Stimulated activated naive B cell treated with anti-CD40 and anti-IgM and Interleukin-4, amounts not matched to agents 10 μg/mL and 1 μg/mL and 100 μg/mL, for 72 hours (primary cell): ENCODE measurements around the gene RAC2.
"Not testable (repeated sequence)": the region's sequence is repeated elsewhere in the genome, so short reads cannot be mapped to it uniquely, and the experiment has no call there.

Experiments
- ATAC-seq, 2 donors: fragments of 150-1000 bp; cut with Tn5 transposase; replicated peaks; 2 replicates each; pipeline ENCODE4 v1.10.0; 2021; ENCODE audit warnings: moderate library complexity in 1 of 2
- DNase-seq: peaks from one replicate; pipeline ENCODE4 v3.0.0; 2021
- H3K27ac Mint-ChIP-seq: one replicate; pipeline ENCODE4 v1.8.0; 2022; ENCODE audit warnings: mild to moderate bottlenecking, mixed read lengths
- H3K27me3 Mint-ChIP-seq, 2 donors: one replicate each; pipeline ENCODE4 v1.8.0; 2022; ENCODE audit warnings: mixed read lengths in 2 of 2
- H3K36me3 Mint-ChIP-seq, 2 donors: one replicate each; pipeline ENCODE4 v1.8.0; 2022; ENCODE audit warnings: mixed read lengths in 2 of 2, mild to moderate bottlenecking in 1 of 2
- H3K4me1 Mint-ChIP-seq, 2 donors: one replicate each; pipeline ENCODE4 v1.8.0; 2022; ENCODE audit warnings: mixed read lengths in 2 of 2, mild to moderate bottlenecking in 1 of 2
- H3K4me3 Mint-ChIP-seq, 2 donors: one replicate each; pipeline ENCODE4 v1.8.0; 2022; ENCODE audit warnings: mild to moderate bottlenecking in 2 of 2, mixed read lengths in 2 of 2, moderate library complexity in 1 of 2
- H3K9me3 Mint-ChIP-seq, 2 donors: one replicate each; pipeline ENCODE4 v1.8.0; 2022; ENCODE audit warnings: mixed read lengths in 2 of 2, mild to moderate bottlenecking in 1 of 2

Gene RAC2

DNA sequence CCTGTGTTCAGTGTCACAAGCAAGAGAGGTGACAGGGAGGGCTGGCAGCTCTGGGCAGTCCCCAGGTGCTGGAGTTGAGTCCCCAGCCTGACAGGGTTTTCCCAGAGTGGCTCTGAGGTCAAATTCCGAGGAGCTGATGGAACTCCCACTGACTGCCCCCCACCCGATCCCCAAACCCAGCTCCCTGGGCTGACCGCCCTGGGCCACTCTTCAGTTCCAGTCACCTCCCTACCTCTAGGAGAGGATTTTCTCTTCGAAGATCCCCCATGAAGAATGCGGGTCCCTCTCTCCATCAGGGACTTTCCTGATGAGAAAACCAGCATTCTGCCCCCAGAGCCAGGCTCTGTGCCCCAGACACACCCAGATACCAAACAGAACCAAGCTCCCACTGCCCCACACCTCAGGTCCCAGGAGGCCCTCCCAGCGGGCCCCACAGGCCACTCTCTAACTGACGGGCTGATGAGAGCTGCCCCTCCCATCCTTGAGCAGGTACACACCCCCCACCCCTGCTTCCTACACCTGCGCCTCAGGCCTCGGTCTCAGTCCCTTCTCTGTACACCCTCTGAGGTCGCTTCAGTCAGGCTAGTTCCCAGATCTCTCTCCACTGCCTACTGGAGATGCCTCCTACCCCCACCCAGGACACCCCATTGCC, 12.1 kb upstream of the RAC2 start:
- DNase-seq, result no peak
- Mint-ChIP-seq H3K36me3 (no peaks in the 10 kb centered on the region), H3K27me3 (no peaks in the 10 kb centered on the region), H3K4me3 (no peak overlapping the region), H3K27ac (peak overlapping the region; percentile 27), H3K9me3 (no peaks in the 10 kb centered on the region), H3K4me1 (peaks cover 34 to 37% of the 10 kb centered on the region in 2 donors)
- peak in 1 of 2 donors; percentile 47 for ATAC-seq

DNA sequence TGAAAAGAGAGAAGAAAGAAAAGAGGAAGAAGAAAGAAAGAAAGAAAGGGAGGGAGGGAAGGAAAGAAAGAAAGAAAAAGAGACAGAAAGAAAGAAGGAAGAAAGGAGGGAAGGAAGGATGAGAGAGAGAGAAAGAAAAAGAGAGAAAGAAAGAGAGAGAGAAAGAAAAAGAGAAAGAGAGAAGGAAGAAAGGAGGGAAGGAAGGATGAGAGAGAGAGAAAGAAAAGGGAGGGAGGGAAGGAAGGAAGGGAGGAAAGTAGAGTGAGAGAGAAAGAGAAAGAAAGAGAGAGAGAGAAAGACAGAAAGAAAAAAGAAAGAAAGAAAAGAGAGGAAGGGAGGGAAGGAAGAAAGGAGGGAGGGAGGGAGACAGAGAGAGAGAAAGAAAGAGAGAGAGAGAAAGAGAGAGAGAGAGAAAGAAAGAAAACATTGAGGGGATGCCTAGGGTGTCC, 11.5 kb upstream of the RAC2 start:
- ATAC-seq (no peak), DNase-seq (no peak)
- Mint-ChIP-seq H3K27me3 (no peaks in the 10 kb centered on the region), H3K27ac (peak overlapping the region; percentile 39), H3K36me3 (no peaks in the 10 kb centered on the region), H3K9me3 (no peaks in the 10 kb centered on the region), H3K4me1 (peaks cover 29 to 31% of the 10 kb centered on the region in 2 donors), H3K4me3 (no peak overlapping the region)

DNA sequence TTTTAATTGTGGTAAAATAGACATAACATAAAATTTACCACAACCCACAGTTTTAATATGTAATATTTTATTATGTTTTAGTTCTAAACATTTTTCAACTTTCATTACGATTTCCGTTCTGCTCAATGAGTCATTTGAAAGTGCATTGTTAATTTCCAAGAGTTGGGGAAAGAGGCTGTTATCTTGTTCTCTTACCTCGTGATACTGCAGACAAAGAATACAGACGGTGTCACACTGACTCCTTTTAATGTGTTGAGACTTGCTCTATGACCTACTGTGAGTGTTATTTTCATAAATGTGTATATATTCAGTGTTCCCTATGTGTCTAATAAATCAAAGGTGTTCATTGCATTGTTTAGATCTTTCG, 10.8 kb upstream of the RAC2 start:
- Mint-ChIP-seq H3K4me1 (peaks cover 28 to 30% of the 10 kb centered on the region in 2 donors), H3K27ac (no peak overlapping the region), H3K9me3 (no peaks in the 10 kb centered on the region), H3K4me3 (no peak overlapping the region), H3K27me3 (no peaks in the 10 kb centered on the region), H3K36me3 (no peaks in the 10 kb centered on the region)
- ATAC-seq (no peak), DNase-seq (no peak)

DNA sequence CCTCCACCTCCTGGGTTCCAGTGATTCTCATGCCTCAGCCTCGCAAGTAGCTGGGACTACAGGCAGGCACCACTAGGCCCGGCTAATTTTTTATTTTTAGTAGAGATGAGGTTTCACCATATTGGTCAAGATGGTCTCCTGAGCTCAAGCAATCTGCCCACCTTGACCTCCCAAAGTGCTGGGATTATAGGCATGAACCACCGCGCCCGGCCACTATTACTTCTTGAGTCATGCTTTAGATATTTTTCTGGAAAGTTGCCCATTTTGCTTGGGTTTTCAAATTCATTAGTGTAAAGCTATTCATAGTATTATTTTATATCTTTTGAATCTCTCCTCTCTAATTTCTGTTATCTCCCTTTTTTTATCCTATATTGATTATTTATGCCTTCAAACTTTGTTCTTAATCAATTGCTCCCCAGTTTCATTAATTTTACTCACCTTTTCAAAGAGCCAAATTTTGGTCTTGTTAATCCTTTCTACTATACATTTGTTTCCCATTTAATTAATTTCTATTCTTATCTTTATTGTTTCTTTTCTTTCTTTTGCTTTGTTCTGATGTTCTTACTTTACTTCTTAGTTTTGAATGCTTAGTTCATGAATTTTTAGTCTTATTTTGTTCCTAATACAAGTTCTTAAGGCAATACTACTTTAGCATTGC, 10.3 kb upstream of the RAC2 start:
- no peaks in the 10 kb centered on the region for H3K36me3 Mint-ChIP-seq
- no peaks in the 10 kb centered on the region for H3K27me3 Mint-ChIP-seq
- DNase-seq (no peak), ATAC-seq (no peak)
- peaks cover 25 to 28% of the 10 kb centered on the region in 2 donors for H3K4me1 Mint-ChIP-seq
- H3K27ac Mint-ChIP-seq, result no peak overlapping the region
- H3K4me3 Mint-ChIP-seq, result no peak overlapping the region
- no peaks in the 10 kb centered on the region for H3K9me3 Mint-ChIP-seq

DNA sequence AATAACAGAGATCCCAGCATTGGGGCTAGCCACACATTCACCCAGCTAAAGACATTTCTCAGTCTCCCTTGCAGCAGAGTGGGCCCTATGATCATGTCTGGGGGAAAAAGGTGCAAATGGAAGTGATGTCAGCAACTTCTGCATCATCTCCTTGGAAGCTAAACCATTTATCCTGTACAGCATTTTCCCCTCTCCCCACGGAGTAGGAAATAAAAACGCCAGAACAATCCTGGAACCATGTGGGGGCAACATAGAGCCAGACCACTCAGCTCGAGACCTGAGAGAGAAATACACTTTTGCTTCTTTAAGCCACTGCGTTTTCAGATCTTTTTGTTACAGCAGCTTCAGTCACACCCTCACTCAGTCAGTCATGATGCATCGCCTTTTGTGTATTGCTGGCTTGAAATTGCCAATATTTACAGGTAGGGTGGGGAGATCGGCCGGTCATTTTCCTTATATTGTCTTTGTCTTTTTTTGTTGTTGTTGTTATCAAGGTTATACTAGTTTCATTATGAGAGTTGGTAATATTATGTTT, 9.1 kb upstream of the RAC2 start:
- no peak overlapping the region for H3K27ac Mint-ChIP-seq
- H3K27me3 Mint-ChIP-seq, result no peaks in the 10 kb centered on the region
- H3K9me3 Mint-ChIP-seq, result no peaks in the 10 kb centered on the region
- ATAC-seq, result no peak
- no peaks in the 10 kb centered on the region for H3K36me3 Mint-ChIP-seq
- no peak overlapping the region for H3K4me3 Mint-ChIP-seq
- DNase-seq, result no peak
- peaks cover 28 to 29% of the 10 kb centered on the region in 2 donors for H3K4me1 Mint-ChIP-seq

DNA sequence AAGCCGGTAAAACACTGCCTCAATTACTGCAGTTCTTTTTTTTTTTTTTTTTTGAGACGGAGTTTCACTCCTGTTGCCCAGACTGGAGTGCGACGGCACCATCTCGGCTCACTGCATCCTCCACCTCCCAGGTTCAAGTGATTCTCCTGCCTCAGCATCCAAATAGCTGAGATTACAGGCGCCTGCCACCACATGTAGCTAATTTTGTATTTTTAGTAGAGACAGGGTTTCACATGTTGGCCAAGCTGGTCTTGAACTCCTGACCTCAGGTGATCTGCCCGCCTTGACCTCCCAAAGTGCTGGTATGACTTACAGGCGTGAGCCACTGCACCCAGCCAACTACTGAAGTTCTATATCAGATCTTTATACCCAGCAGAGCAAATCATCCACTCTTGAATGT, 7.8 kb upstream of the RAC2 start:
- H3K27me3 Mint-ChIP-seq, H3K36me3 Mint-ChIP-seq, ATAC-seq, H3K4me3 Mint-ChIP-seq, H3K27ac Mint-ChIP-seq, H3K9me3 Mint-ChIP-seq, DNase-seq: not testable (repeated sequence)
- H3K4me1 Mint-ChIP-seq, result peaks cover 31 to 38% of the 10 kb centered on the region in 2 donors

DNA sequence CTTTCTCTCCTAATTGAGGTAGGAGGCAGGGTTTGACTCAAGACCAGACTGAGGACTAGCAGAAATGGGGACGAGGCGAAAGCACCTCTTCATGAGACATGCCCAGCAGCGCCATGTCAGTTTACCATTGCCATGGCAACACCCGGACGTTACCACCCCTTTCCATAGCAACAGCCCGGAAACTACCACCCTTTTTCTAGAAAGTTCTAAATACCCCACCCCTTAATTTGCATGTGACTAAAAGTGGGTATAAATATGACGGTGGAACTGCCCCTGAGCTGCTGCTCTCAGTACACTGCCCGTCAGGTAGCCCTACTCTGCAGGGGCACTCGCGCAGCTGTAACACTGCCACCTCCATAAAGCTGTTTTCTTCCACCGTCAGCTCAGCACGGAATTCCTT, 5.9 kb upstream of the RAC2 start:
- peaks cover 23 to 34% of the 10 kb centered on the region in 2 donors for H3K4me1 Mint-ChIP-seq
- H3K4me3 Mint-ChIP-seq, result no peak overlapping the region
- H3K27ac Mint-ChIP-seq, result no peak overlapping the region
- DNase-seq (no peak), ATAC-seq (no peak)
- H3K9me3 Mint-ChIP-seq, result no peaks in the 10 kb centered on the region
- no peaks in the 10 kb centered on the region for H3K27me3 Mint-ChIP-seq
- H3K36me3 Mint-ChIP-seq, result no peaks in the 10 kb centered on the region

DNA sequence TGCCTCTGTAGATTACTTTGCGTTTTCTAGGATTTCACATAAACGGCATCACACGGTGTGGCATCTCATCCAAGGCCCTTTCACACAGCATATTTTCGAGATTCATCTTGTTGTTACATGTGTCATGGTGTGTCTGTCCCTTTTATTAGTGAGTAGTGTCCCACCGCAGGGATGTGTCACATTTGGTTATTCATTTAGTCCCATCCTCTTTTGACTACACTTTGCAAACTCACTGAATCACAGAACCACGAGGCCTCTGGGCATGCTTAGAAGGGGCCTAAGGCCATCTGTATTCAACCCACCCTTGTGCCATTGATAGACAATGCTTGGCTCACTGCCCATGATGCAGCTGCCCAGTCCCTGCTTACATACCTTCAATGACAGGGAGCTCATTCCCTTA, 4.2 kb upstream of the RAC2 start:
- H3K36me3 Mint-ChIP-seq, result peaks cover 4 to 8% of the 10 kb centered on the region in 2 donors
- peak overlapping the region; percentile 37 for H3K27ac Mint-ChIP-seq
- no peaks in the 10 kb centered on the region for H3K9me3 Mint-ChIP-seq
- no peaks in the 10 kb centered on the region for H3K27me3 Mint-ChIP-seq
- H3K4me1 Mint-ChIP-seq, result peaks cover 31 to 51% of the 10 kb centered on the region in 2 donors
- DNase-seq, result no peak
- ATAC-seq, result no peak
- no peak overlapping the region for H3K4me3 Mint-ChIP-seq

DNA sequence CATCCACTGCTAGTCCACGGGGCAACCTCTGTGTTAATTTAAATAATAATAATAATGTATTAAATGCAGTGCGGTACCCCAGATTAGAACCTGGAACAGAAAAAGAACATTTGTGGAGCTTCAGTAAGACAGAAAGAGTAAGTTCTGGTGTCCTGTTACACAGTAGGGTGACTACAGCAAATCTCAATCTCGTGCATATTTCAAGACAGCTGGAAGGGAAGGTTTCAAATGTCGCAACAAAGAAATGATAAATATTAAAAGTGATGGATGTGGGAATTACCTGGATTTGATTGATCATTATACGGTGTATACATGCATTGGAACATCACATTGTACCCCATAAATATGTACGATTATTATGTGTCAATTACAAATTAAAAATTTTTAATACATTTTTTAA, 1.7 kb upstream of the RAC2 start:
- peaks cover 42 to 68% of the 10 kb centered on the region in 2 donors for H3K4me1 Mint-ChIP-seq
- H3K36me3 Mint-ChIP-seq, result peaks cover 21 to 28% of the 10 kb centered on the region in 2 donors
- H3K27me3 Mint-ChIP-seq, result no peaks in the 10 kb centered on the region
- DNase-seq (no peak), ATAC-seq (no peak)
- H3K4me3 Mint-ChIP-seq, result peak overlapping the region in 1 of 2 donors; percentile 68
- H3K9me3 Mint-ChIP-seq, result no peaks in the 10 kb centered on the region
- no peak overlapping the region for H3K27ac Mint-ChIP-seq

DNA sequence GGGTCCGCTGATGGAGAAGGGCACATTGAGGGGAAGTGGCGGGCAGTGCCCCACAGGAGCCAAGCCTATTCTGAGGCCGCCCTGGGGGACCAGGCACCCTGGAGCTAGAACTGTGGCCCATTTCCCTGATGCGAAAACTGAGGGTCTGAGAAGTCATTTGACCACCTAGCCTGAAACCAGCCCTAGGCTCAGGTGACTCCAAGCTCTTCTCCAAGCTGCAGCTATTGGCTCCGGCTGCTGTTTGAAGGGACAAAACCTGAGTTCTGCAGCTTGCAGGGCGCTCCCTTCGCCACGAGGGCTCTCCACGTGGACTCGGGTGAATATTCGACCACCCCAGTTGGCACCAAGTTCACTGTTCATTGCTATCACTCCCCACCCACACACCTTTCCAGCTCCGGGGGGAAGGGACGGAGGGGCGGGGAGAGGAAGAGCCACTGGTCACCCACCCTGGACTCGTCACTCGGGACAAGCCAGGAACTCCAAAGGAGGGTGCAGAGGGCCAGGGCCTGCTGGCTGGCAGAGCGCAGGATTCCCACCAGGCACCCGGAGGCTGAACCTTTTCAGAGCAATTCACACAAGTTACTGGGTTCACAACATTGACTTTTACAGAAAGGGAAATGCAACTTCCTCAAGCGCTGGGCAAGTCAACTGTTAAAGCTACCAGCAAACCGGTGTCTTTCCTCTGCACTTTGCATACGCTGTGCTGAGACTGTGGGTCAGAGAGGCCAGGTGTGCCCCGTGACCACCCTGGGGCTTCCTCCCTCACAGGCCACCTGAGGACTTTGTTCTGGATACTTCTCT, 1.1 kb upstream of the RAC2 start:
- Mint-ChIP-seq H3K27me3 (no peaks in the 10 kb centered on the region), H3K36me3 (peaks cover 27 to 34% of the 10 kb centered on the region in 2 donors), H3K9me3 (no peaks in the 10 kb centered on the region), H3K27ac (peak overlapping the region; percentile 95), H3K4me1 (peaks cover 44 to 70% of the 10 kb centered on the region in 2 donors), H3K4me3 (peak overlapping the region; percentile 93 to 96)
- DNase-seq, result peak; percentile 49
- peak; percentile 20 to 40 for ATAC-seq

DNA sequence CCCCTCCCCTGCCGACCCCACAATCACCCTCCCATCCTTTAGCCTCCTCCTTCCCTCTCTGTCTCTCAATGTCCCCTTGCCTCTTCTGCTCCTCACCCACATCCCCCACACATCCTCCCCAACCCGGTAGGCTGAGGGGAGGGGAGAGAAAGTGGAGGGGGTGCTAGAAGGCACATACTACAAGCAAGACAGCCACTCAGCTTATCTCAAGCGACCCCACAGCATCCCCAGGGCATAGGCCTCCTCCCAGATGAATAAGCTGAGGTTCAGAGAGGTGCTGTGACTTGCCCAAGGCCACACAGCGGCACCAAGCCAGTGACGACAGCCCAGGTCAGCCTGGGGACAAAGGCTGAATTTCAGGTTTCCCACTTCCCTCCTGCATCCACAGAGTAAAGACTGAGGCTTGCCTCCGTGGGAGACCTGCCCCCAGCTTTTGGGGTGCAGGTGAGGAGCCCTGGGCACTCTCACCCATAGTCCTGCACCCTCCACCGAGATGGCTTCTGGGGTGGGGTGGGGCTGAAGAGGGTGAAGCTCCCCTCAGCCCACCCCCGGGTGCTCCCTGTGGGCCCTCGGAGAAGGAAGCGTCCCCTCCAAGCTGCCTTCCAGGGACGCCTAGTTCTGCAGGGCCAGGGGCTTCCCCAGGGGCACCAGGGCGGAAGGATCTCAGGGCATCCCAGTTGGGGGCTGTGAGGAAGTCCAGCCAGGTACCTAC, 511 bp downstream of the RAC2 start:
- H3K4me3 Mint-ChIP-seq, result peak overlapping the region; percentile 93 to 96
- ATAC-seq, result peak; percentile 4 to 6
- H3K4me1 Mint-ChIP-seq, result peaks cover 50 to 78% of the 10 kb centered on the region in 2 donors

DNA sequence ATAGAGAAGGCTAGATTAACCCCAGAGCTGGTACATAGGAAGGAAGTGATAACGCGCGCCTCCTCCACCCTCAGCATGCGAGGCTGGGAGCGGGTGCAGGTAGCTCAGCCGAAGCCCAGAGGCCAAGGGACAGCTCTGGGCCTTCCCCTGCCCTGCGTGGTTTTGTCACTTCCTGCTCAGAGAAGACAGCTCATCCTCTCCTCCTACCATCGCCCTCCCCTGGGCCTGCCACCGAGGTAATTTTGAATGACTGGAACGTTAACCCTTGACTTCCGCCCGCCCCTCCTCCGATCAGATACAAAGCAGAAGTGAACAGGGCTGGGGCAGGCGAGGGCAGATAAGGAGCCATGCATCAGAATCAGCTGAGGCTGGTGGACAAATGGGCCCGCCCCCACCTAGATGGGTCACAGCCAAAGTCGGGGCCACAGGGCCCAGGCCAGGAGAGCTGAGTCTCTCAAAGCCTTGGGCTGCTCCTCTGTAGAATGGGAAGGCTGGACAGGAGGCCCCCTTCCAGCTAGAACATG, 1.6 kb downstream of the RAC2 start:
- DNase-seq (peak; percentile 93), ATAC-seq (peak; percentile 78 to 83)
- no peaks in the 10 kb centered on the region for H3K9me3 Mint-ChIP-seq
- no peaks in the 10 kb centered on the region for H3K27me3 Mint-ChIP-seq
- H3K4me1 Mint-ChIP-seq, result peaks cover 51 to 81% of the 10 kb centered on the region in 2 donors
- H3K4me3 Mint-ChIP-seq, result peak overlapping the region; percentile 93 to 96
- peak overlapping the region; percentile 95 for H3K27ac Mint-ChIP-seq
- H3K36me3 Mint-ChIP-seq, result peaks cover 45 to 55% of the 10 kb centered on the region in 2 donors

More for the DNA sequence above, 511 bp downstream of the RAC2 start:
- DNase-seq, result no peak
- H3K9me3 Mint-ChIP-seq, result no peaks in the 10 kb centered on the region
- H3K27ac Mint-ChIP-seq, result peak overlapping the region; percentile 95
- H3K36me3 Mint-ChIP-seq, result peaks cover 36 to 46% of the 10 kb centered on the region in 2 donors
- no peaks in the 10 kb centered on the region for H3K27me3 Mint-ChIP-seq

DNA sequence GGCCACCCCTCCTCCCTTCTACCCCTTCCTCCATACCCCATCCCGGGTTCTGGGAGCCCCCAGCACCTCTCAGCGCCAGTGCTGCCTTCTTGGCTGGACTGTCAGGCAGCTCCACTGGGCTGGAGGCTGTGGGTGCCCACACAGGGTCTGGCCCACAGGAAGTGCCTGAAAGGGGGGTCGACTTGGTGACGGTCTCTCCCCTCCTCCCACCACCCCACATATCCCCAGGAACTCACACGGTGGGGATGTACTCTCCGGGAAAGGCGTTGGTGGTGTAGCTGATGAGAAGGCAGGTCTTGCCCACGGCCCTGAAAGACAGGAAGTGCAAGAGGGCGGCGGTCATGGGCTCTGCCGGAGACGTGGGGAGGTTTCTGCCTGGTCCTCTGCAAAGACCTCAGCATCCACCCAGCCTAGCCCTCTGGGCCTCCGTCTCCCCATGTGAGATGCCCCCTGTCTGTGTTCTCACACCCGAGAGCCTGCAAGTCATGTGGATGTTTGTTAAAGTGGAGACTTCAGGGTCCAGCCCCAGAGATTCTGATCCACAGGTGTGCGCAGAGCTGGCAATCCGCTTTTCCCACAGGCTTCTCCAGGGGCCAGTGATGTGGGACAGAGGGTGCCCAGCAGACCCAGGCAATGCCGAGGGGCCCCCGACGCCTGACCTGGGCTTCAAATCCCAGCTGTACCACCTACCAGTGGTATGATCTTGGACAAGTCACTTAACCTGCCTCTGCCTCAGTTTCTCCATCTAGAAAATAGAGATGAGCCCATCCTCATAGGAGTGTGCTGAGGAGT, 2.5 kb downstream of the RAC2 start:
- Mint-ChIP-seq H3K36me3 (peaks cover 53 to 64% of the 10 kb centered on the region in 2 donors), H3K4me1 (peaks cover 57 to 85% of the 10 kb centered on the region in 2 donors), H3K27ac (peak overlapping the region; percentile 95), H3K9me3 (no peaks in the 10 kb centered on the region), H3K27me3 (no peaks in the 10 kb centered on the region), H3K4me3 (peak overlapping the region; percentile 93 to 96)
- ATAC-seq, result no peak
- no peak for DNase-seq
